Stimulated activated CD8-positive, alpha-beta memory T cell treated with anti-CD3 and anti-CD28 coated beads, Interleukin-15, amount 100 ng/mL, for 4 hours (primary cell): ENCODE measurements around the gene C2orf68.
A peak's percentile ranks its signal among the peaks of the same experiment; 100 is the strongest.
"Not testable (repeated sequence)": the region's sequence is repeated elsewhere in the genome, so short reads cannot be mapped to it uniquely, and the experiment has no call there.

Experiments
- DNase-seq, 2 donors: peaks; one replicate each; pipeline ENCODE4 v3.0.0-alpha.2; 2020; ENCODE audit warnings: low read depth in 2 of 2

The C2orf68 gene

GRCh38 chr2:85599468-85600234 is 12.2 kb downstream of the C2orf68 start:
- DNase-seq, result no peak

- no peak for DNase-seq
Measured at GRCh38 chr2:85598594-85599340, 13.1 kb downstream of the C2orf68 start.

GRCh38 chr2:85597241-85597640 is 14.6 kb downstream of the C2orf68 start:
- no peak for DNase-seq

GRCh38 chr2:85596486-85597143 is 15.3 kb downstream of the C2orf68 start:
- no peak for DNase-seq

GRCh38 chr2:85596026-85596333 is 15.9 kb downstream of the C2orf68 start:
- no peak for DNase-seq

- peak; percentile 76 to 85 for DNase-seq
Measured at GRCh38 chr2:85595301-85596025, 16.4 kb downstream of the C2orf68 start, which contains the start of gene RNF181. Gene RNF181, plus strand, starts transcription at chr2:85595745. Its CDS starts 19 bp downstream, at chr2:85595764.

- no peak for DNase-seq
Measured at GRCh38 chr2:85594715-85595300, 17.1 kb downstream of the C2orf68 start.

GRCh38 chr2:85593023-85593422 is 18.8 kb downstream of the C2orf68 start:
- no peak for DNase-seq

GRCh38 chr2:85592299-85592698 is 19.6 kb downstream of the C2orf68 start:
- DNase-seq, result not testable (repeated sequence)

- DNase-seq, result no peak
Measured at GRCh38 chr2:85591563-85591962, 20.3 kb downstream of the C2orf68 start.

GRCh38 chr2:85590950-85591349 is 20.9 kb downstream of the C2orf68 start:
- no peak for DNase-seq

GRCh38 chr2:85589982-85590791 is 21.7 kb downstream of the C2orf68 start:
- DNase-seq, result no peak

GRCh38 chr2:85589181-85589580 is 22.7 kb downstream of the C2orf68 start:
- DNase-seq, result no peak

GRCh38 chr2:85588645-85589044 is 23.2 kb downstream of the C2orf68 start:
- DNase-seq, result no peak

GRCh38 chr2:85588236-85588635 is 23.6 kb downstream of the C2orf68 start:
- DNase-seq, result no peak

- DNase-seq, result no peak
Measured at GRCh38 chr2:85585781-85586105, 26.1 kb downstream of the C2orf68 start.

GRCh38 chr2:85584857-85585780 is 26.7 kb downstream of the C2orf68 start:
- DNase-seq, result no peak

- DNase-seq, result peak in 1 of 2 donors; percentile 18
Measured at GRCh38 chr2:85584354-85584856, 27.5 kb downstream of the C2orf68 start, which contains the start of gene VAMP5. Gene VAMP5, plus strand, starts transcription at chr2:85584431. Its CDS starts 60 bp downstream, at chr2:85584491.

GRCh38 chr2:85583667-85584353 is 28.1 kb downstream of the C2orf68 start:
- no peak for DNase-seq
